AG04449 (cell line): ENCODE results near the gene GPN3.

Experiments used
- CTCF ChIA-PET: fragments of 350-600 bp; formaldehyde crosslinking; extraction: SDS; loops from one replicate; lab custom pipeline; 2021; ENCODE audit warnings: antibody characterized with exemption; lab: Yijun Ruan, JAX
- POLR2A ChIA-PET: fragments of 400-600, 350-600 bp; formaldehyde crosslinking; extraction: SDS; loops from one replicate; lab custom pipeline; 2020; ENCODE audit warnings: antibody characterized with exemption, inconsistent platforms; lab: Yijun Ruan, JAX
- DNase-seq: peaks from one replicate; pipeline ENCODE4 v3.0.0-alpha.2; 2010; ENCODE audit warnings: low read depth, low spot score
- H3K4me3 ChIP-seq: 2 replicates; pipeline ENCODE4 v1.5.1; 2011; ENCODE audit warnings: low read depth, mild to moderate bottlenecking, control low read depth, low read length
- CTCF ChIP-seq: IDR thresholded peaks from one replicate; pipeline ENCODE4 v1.5.1; 2011; ENCODE audit warnings: mild to moderate bottlenecking, moderate library complexity, low read length, control low read depth, inconsistent platforms; ENCODE audit not compliant: insufficient read depth; ENCODE audit errors: missing control alignments

Gene GPN3

GRCh38 chr12:110468214-110469048, at the start of gene GPN3, which contains the start of gene FAM216A:
Gene GPN3, minus strand, starts transcription at chr12:110468257. Its CDS starts 54 bp downstream, at chr12:110468203.
Gene FAM216A, plus strand, starts transcription at chr12:110468845. Its CDS starts 31 bp downstream, at chr12:110468876.
- DNase-seq = peak; percentile 86
- peak within 1 kb of the TSS; percentile 86 for H3K4me3 ChIP-seq
- POLR2A ChIA-PET = interaction anchor here (0.7 to 2.4 kb wide), 10 partner anchors 11 to 37 kb away, joined by 3 to 15 read pairs (median 4); partner anchors contain the start of genes ARPC3, RAD9B and VPS29
- CTCF ChIA-PET = interaction anchor here (0.6 to 12.0 kb wide), 27 partner anchors 9 to 419 kb away, joined by 3 to 179 read pairs (median 7); partner anchors contain the start of genes ARPC3 and TCTN1
- TF ChIP-seq CTCF = no peak

DNA sequence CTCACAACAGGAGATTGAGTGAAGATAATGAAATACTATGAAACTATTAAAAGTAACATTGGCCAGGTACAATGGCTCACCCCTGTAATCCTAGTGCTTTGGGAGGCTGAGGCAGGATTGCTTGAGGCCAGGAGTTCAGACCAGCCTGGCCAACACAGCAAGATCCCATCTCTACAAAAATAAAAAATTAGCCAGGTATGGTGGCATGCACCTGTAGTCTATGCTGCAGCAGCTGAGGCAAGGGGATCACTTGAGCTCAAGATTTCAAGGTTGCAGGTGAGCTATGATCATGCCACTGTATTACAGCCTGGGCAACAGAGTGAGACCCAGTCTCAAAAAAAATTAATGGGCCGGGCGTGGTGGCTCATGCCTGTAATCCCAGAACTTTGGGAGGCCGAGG, 48.9 kb upstream of the GPN3 start:
- no peak overlapping the region for H3K4me3 ChIP-seq
- POLR2A ChIA-PET = no interaction called here
- CTCF ChIA-PET = interaction anchor here (26.6 kb wide), 1 partner anchor 84 kb away, joined by 671 read pairs; no protein-coding TSS in a partner anchor
- no peak for DNase-seq
- no peak for TF ChIP-seq CTCF

DNA sequence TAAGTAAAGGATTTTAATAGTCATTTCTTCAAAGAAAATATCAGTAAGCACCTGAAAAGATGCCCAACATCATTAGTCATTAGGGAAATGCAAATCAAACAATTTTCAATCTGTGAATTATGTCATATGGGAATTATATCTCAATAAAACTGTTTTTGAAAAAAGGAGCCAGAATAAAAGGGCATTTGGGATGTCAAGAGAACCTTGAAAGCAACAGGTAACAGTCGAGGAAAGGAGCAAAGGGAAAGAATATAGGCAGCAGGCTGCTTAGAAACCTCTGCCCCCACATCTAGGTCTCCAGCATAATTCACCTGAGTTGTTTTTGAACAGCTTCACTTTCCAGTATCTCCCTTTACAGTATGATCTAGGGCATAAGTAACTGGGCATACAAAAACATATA, 46.3 kb upstream of the GPN3 start:
- ChIA-PET CTCF (interaction anchor here (0.6 to 26.6 kb wide), 8 partner anchors 10 to 87 kb away, joined by 3 to 671 read pairs (median 7); partner anchors contain the start of genes FAM216A, GPN3, RAD9B and VPS29), POLR2A (no interaction called here)
- no peak for TF ChIP-seq CTCF
- no peak overlapping the region for H3K4me3 ChIP-seq
- no peak for DNase-seq

DNA sequence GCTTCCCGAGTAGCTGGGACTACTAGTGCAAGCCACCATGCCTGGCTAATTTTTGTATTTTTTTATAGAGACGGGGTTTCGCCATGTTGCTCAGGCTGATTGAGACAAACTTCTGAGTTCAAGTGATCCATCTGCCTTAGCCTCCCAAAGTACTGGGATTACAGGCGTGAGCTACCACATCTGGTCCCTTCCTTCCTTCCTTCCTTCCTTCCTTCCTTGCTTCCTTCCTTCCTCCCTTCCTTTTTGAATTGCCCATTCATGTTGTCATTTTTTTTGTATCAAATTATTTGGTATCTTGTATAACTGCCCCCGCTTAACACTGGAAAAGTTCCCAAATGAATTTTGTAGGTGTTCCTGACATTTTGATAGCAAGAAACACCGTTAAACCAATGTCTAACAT, 45.8 kb upstream of the GPN3 start:
- CTCF ChIA-PET = interaction anchor here (0.9 to 26.6 kb wide), 19 partner anchors 10 to 380 kb away, joined by 3 to 671 read pairs (median 5); partner anchors contain the start of genes FAM216A, GPN3, RAD9B and VPS29
- POLR2A ChIA-PET = no interaction called here
- H3K4me3 ChIP-seq = no peak overlapping the region
- no peak for TF ChIP-seq CTCF
- DNase-seq = no peak

DNA sequence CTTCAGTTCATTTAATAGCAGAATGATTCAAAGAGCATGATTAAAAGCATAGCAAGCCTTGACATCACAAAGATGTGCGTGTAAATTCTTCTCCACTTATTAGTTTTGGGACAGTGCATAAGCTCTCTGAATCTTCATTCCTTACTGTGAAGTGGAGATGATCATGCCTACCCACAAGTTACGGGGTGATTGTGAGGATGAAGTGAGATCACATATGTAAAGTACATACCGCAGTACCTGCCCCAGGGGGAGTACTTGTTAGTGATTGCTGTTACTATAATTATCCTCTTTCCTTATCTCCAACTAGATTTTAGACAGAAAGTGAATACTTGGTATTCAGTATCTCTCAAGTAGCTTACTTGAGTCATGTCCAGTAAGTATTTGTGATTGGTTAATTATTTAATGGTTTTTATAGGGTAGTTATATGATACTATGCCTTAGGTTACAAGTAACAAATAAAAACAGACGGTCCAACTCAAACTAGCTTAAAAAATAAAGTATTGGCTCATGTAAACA, 40.1 kb upstream of the GPN3 start:
- DNase-seq = no peak
- ChIA-PET CTCF (interaction anchor here (0.7 to 26.6 kb wide), 7 partner anchors 13 to 93 kb away, joined by 3 to 671 read pairs (median 3); no protein-coding TSS in a partner anchor), POLR2A (interaction anchor here (0.6 kb wide), 1 partner anchor 13 kb away, joined by 3 read pairs; no protein-coding TSS in a partner anchor)
- H3K4me3 ChIP-seq = no peak overlapping the region
- no peak for TF ChIP-seq CTCF

- TF ChIP-seq CTCF = no peak
These were observed 37.3 kb upstream of the GPN3 start for GRCh38 chr12:110505332-110505731.

More at GRCh38 chr12:110505332-110505731, 37.3 kb upstream of the GPN3 start:
- ChIA-PET POLR2A (no interaction called here), CTCF (interaction anchor here (26.6 kb wide), 1 partner anchor 96 kb away, joined by 671 read pairs; no protein-coding TSS in a partner anchor)
- no peak for DNase-seq
- no peak overlapping the region for H3K4me3 ChIP-seq
